Fibroblast of lung (primary cell): ENCODE results near the gene IFNA4. TPM values are rescaled to one million over a fixed set of nuclear protein-coding genes. Genes with fewer than 3 reads are reported as not detected.

Experiments used
- DNase-seq, 2 donors: peaks; one replicate each; pipeline versions ENCODE4 v3.0.0 to v3.0.0-alpha.2; 2010; ENCODE audit warnings: low read depth in 2 of 2
- H2AFZ ChIP-seq: 2 replicates; pipeline ENCODE4 v1.5.1; 2012; ENCODE audit warnings: low read length, control low read depth, inconsistent platforms
- H3K27ac ChIP-seq: 2 replicates; pipeline ENCODE4 v1.5.1; 2011; ENCODE audit warnings: low read length, control low read depth; ENCODE audit not compliant: insufficient read depth
- H3K27me3 ChIP-seq: 2 replicates; pipeline ENCODE4 v1.5.1; 2011; ENCODE audit warnings: mild to moderate bottlenecking, low read length; ENCODE audit not compliant: control insufficient read depth, insufficient read depth
- H3K36me3 ChIP-seq: 2 replicates; pipeline ENCODE4 v1.5.1; 2011; ENCODE audit warnings: low read length; ENCODE audit not compliant: control insufficient read depth, insufficient read depth
- H3K4me1 ChIP-seq: 2 replicates; pipeline ENCODE4 v1.5.1; 2011; ENCODE audit warnings: low read length; ENCODE audit not compliant: control insufficient read depth, insufficient read depth; ENCODE audit errors: extremely low read depth
- H3K4me2 ChIP-seq: 2 replicates; pipeline ENCODE4 v1.5.1; 2011; ENCODE audit warnings: low read length, control low read depth; ENCODE audit not compliant: insufficient read depth; ENCODE audit errors: extremely low read depth
- H3K4me3 ChIP-seq, 4 experiments: fragments of 200-600 bp in 1 of 4; sonication (generic) in 1 of 4; replicated peaks in 1 of 4; 2 replicates each; pipeline ENCODE4 v1.5.1; 2011 to 2016; ENCODE audit warnings: low read length in 4 of 4, low read depth in 3 of 4, mild to moderate bottlenecking in 3 of 4, control low read depth in 2 of 4, inconsistent platforms in 1 of 4, mixed read lengths in 1 of 4; ENCODE audit not compliant: insufficient read depth in 1 of 4; ENCODE audit errors: control extremely low read depth in 1 of 4
- H3K79me2 ChIP-seq: 2 replicates; pipeline ENCODE4 v1.5.1; 2012; ENCODE audit warnings: mild to moderate bottlenecking, low read length, inconsistent platforms; ENCODE audit not compliant: control insufficient read depth, insufficient read depth
- H3K9ac ChIP-seq: 2 replicates; pipeline ENCODE4 v1.5.1; 2011; ENCODE audit warnings: mild to moderate bottlenecking, low read length, control low read depth; ENCODE audit not compliant: insufficient read depth
- H3K9me3 ChIP-seq: 2 replicates; pipeline ENCODE4 v1.5.1; 2012; ENCODE audit warnings: low read depth, low read length; ENCODE audit not compliant: control insufficient read depth, insufficient read depth
- H4K20me1 ChIP-seq: 2 replicates; pipeline ENCODE4 v1.5.1; 2011; ENCODE audit warnings: low read length; ENCODE audit not compliant: control insufficient read depth, insufficient read depth; ENCODE audit errors: extremely low read depth
- EZH2 ChIP-seq: IDR thresholded peaks from 2 replicates; pipeline ENCODE4 v1.5.1; 2012; ENCODE audit warnings: low read length, control low read depth, mild to moderate bottlenecking; ENCODE audit errors: missing control alignments
- polyA plus RNA-seq, 2 donors: library from polyadenylated mRNA; depleted of rRNA in 1 of 2; stranded (reverse) in 1 of 2; unstranded in 1 of 2; fragments of >200 nt; gene quantifications; 2 replicates each; pipeline ENCODE4 v1.2.1, GENCODE V29; 2011 to 2012; ENCODE audit warnings: missing spikeins in 1 of 2
- total RNA-seq: library from RNA; depleted of rRNA; stranded (reverse); fragments of >200 nt; gene quantifications from 2 replicates; pipeline ENCODE4 v1.2.1, GENCODE V29; 2014
- TF ChIP-seq, protein P1 (sequence below), 2 donors: IDR thresholded peaks in 1 of 2; conservative IDR thresholded peaks in 1 of 2; 1 replicate in 1 of 2; 2 replicates in 1 of 2; pipeline ENCODE4 v1.5.1; 2011 to 2012; ENCODE audit warnings: low read length in 2 of 2, control low read depth in 1 of 2, inconsistent platforms in 1 of 2, low read depth in 1 of 2, mild to moderate bottlenecking in 1 of 2

The IFNA4 gene
- total and polyA plus RNA-seq, 2 donors (not counting 1 experiment from before 2014, with no cell fraction given), result not detected

DNA sequence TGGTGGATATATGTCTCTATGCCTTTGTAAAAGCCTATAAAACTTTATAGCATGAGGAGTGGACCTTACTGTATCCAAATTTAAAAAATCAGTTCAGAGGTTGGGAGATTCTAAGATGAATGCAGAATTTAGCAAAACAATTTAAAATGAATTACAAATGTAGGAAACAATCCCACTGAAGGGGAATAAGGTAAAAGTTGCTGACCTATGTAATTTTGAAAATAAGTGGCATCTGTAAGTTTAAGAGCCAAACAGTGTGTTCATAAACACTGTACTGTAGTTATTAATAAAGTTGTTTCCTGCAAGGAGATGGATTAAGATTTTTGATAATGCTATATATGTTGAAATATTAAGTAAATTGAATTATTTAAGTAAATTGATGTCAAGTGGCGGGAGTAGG, 50.4 kb downstream of the IFNA4 start:
- Histone ChIP-seq H3K9ac (no peak overlapping the region), H3K4me1 (no peaks in the 10 kb centered on the region), H3K79me2 (no peaks in the 10 kb centered on the region), H2AFZ (no peak overlapping the region), H3K4me2 (no peak overlapping the region), H3K27ac (no peak overlapping the region), H3K4me3 (no peak overlapping the region), H4K20me1 (no peaks in the 10 kb centered on the region), H3K36me3 (no peaks in the 10 kb centered on the region), H3K9me3 (no peaks in the 10 kb centered on the region), H3K27me3 (peaks cover 3% of the 10 kb centered on the region)
- DNase-seq, result no peak
- TF ChIP-seq, protein P1, sequence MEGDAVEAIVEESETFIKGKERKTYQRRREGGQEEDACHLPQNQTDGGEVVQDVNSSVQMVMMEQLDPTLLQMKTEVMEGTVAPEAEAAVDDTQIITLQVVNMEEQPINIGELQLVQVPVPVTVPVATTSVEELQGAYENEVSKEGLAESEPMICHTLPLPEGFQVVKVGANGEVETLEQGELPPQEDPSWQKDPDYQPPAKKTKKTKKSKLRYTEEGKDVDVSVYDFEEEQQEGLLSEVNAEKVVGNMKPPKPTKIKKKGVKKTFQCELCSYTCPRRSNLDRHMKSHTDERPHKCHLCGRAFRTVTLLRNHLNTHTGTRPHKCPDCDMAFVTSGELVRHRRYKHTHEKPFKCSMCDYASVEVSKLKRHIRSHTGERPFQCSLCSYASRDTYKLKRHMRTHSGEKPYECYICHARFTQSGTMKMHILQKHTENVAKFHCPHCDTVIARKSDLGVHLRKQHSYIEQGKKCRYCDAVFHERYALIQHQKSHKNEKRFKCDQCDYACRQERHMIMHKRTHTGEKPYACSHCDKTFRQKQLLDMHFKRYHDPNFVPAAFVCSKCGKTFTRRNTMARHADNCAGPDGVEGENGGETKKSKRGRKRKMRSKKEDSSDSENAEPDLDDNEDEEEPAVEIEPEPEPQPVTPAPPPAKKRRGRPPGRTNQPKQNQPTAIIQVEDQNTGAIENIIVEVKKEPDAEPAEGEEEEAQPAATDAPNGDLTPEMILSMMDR (conservative IDR thresholded peaks at IDR 0.05 in 1 of 2, IDR thresholded peaks at IDR 0.05 in 1 of 2; ENCODE audit: low read depth in 1 of 2, low read length in 2 of 2), result no peak
- TF ChIP-seq EZH2, result no peak

Other genes with a start within 250 kb of the IFNA4 start
- 12.3 and 24.9 TPM in 2 replicates for gene HACD4, start 155.9 kb downstream of the IFNA4 start, total RNA-seq
- 11.4 and 27.1 TPM in 2 replicates for gene HACD4, start 155.9 kb downstream of the IFNA4 start, polyA plus RNA-seq
- under 0.01 and 0.17 TPM in 2 replicates for gene IFNB1, start 109.6 kb downstream of the IFNA4 start, total RNA-seq
- gene IFNB1, start 109.6 kb downstream of the IFNA4 start, polyA plus RNA-seq, result not detected in 2 replicates
- not detected in 2 replicates for gene IFNW1, start 45.8 kb downstream of the IFNA4 start, total RNA-seq
- gene IFNW1, start 45.8 kb downstream of the IFNA4 start, polyA plus RNA-seq, result not detected in 2 replicates
- not detected in 2 replicates for gene IFNA21, start 20.9 kb downstream of the IFNA4 start, total RNA-seq
- gene IFNA21, start 20.9 kb downstream of the IFNA4 start, polyA plus RNA-seq, result not detected in 2 replicates
- gene IFNA7, start 14.6 kb upstream of the IFNA4 start, total RNA-seq, result not detected in 2 replicates
- gene IFNA7, start 14.6 kb upstream of the IFNA4 start, polyA plus RNA-seq, result not detected in 2 replicates
- gene IFNA10, start 19.6 kb upstream of the IFNA4 start, total RNA-seq, result not detected in 2 replicates
- not detected in 2 replicates for gene IFNA10, start 19.6 kb upstream of the IFNA4 start, polyA plus RNA-seq
- gene IFNA16, start 29.7 kb upstream of the IFNA4 start, total RNA-seq, result not detected in 2 replicates
- not detected in 2 replicates for gene IFNA16, start 29.7 kb upstream of the IFNA4 start, polyA plus RNA-seq
- gene IFNA17, start 40.6 kb upstream of the IFNA4 start, total RNA-seq, result not detected in 2 replicates
- not detected in 2 replicates for gene IFNA17, start 40.6 kb upstream of the IFNA4 start, polyA plus RNA-seq
- gene IFNA14, start 52.4 kb upstream of the IFNA4 start, total RNA-seq, result not detected in 2 replicates
- gene IFNA14, start 52.4 kb upstream of the IFNA4 start, polyA plus RNA-seq, result not detected in 2 replicates
- gene IFNA5, start 117.7 kb upstream of the IFNA4 start, total RNA-seq, result not detected in 2 replicates
- not detected in 2 replicates for gene IFNA5, start 117.7 kb upstream of the IFNA4 start, polyA plus RNA-seq
- gene KLHL9, start 147.8 kb upstream of the IFNA4 start, total RNA-seq, result 37.2 and 37.5 TPM in 2 replicates
- 25.7 and 33.5 TPM in 2 replicates for gene KLHL9, start 147.8 kb upstream of the IFNA4 start, polyA plus RNA-seq
- gene IFNA6, start 163.3 kb upstream of the IFNA4 start, total RNA-seq, result not detected in 2 replicates
- not detected in 2 replicates for gene IFNA6, start 163.3 kb upstream of the IFNA4 start, polyA plus RNA-seq
- not detected in 2 replicates for gene IFNA13, start 180.5 kb upstream of the IFNA4 start, total RNA-seq
- not detected in 2 replicates for gene IFNA13, start 180.5 kb upstream of the IFNA4 start, polyA plus RNA-seq
- gene IFNA2, start 197.8 kb upstream of the IFNA4 start, total RNA-seq, result not detected in 2 replicates
- not detected in 2 replicates for gene IFNA2, start 197.8 kb upstream of the IFNA4 start, polyA plus RNA-seq
- not detected in 2 replicates for gene IFNA8, start 221.5 kb upstream of the IFNA4 start, total RNA-seq
- gene IFNA8, start 221.5 kb upstream of the IFNA4 start, polyA plus RNA-seq, result not detected in 2 replicates